CD8-positive, alpha-beta memory T cell (primary cell): ENCODE data around the gene DDR1. TPM values are rescaled to one million over a fixed set of nuclear protein-coding genes. Genes with fewer than 3 reads are reported as not detected.
A peak's percentile ranks its signal among the peaks of the same experiment; 100 is the strongest.

Experiments
- CTCF ChIA-PET: fragments of 350-600 bp; sonication (Branson Sonifier 250); formaldehyde crosslinking; loops from one replicate; lab custom pipeline; 2021; ENCODE audit warnings: antibody characterized with exemption; lab: Charles Lee
- POLR2A ChIA-PET: fragments of 350-600 bp; sonication (Branson Sonifier 250); formaldehyde crosslinking; loops from one replicate; lab custom pipeline; 2021; ENCODE audit warnings: antibody characterized with exemption; lab: Charles Lee
- DNase-seq, 5 donors: peaks; one replicate each; pipeline versions ENCODE4 v3.0.0 to v3.0.0-alpha.2; 2020 to 2022; ENCODE audit warnings: mixed read lengths in 1 of 5
- H3K27ac ChIP-seq: one replicate; pipeline ENCODE4 v1.7.0; 2013; ENCODE audit warnings: low read depth, mild to moderate bottlenecking, low read length, moderate library complexity
- H3K27me3 ChIP-seq: 2 replicates; pipeline ENCODE4 v1.7.0; 2013; ENCODE audit warnings: low read length, mild to moderate bottlenecking; ENCODE audit not compliant: insufficient read depth, poor library complexity, severe bottlenecking
- H3K36me3 ChIP-seq: 2 replicates; pipeline ENCODE4 v1.7.0; 2013; ENCODE audit warnings: mild to moderate bottlenecking, low read length, moderate library complexity; ENCODE audit not compliant: insufficient read depth
- H3K4me1 ChIP-seq: 2 replicates; pipeline ENCODE4 v1.7.0; 2013; ENCODE audit warnings: mild to moderate bottlenecking, low read length, moderate library complexity; ENCODE audit not compliant: insufficient read depth
- H3K4me3 ChIP-seq: 2 replicates; pipeline ENCODE4 v1.7.0; 2013; ENCODE audit warnings: mild to moderate bottlenecking, low read length
- H3K9me3 ChIP-seq: 2 replicates; pipeline ENCODE4 v1.7.0; 2013; ENCODE audit warnings: mild to moderate bottlenecking, low read length
- H3K27ac Mint-ChIP-seq, 8 donors: one replicate each; pipeline ENCODE4 v1.8.0; 2020 to 2021; ENCODE audit warnings: mixed read lengths in 8 of 8, mild to moderate bottlenecking in 6 of 8, inconsistent platforms in 3 of 8, moderate library complexity in 3 of 8
- H3K27me3 Mint-ChIP-seq, 2 donors: one replicate each; pipeline ENCODE4 v1.8.0; 2020 to 2021; ENCODE audit warnings: mixed read lengths in 2 of 2, mild to moderate bottlenecking in 1 of 2, moderate library complexity in 1 of 2
- H3K36me3 Mint-ChIP-seq, 3 donors: one replicate each; pipeline ENCODE4 v1.8.0; 2020 to 2021; ENCODE audit warnings: mixed read lengths in 3 of 3, inconsistent platforms in 1 of 3, mild to moderate bottlenecking in 1 of 3
- H3K4me1 Mint-ChIP-seq, 3 donors: one replicate each; pipeline ENCODE4 v1.8.0; 2020 to 2021; ENCODE audit warnings: mixed read lengths in 3 of 3, inconsistent platforms in 1 of 3, mild to moderate bottlenecking in 1 of 3
- H3K4me3 Mint-ChIP-seq, 7 donors: one replicate each; pipeline ENCODE4 v1.8.0; 2020 to 2021; ENCODE audit warnings: mixed read lengths in 7 of 7, mild to moderate bottlenecking in 6 of 7, moderate library complexity in 4 of 7, inconsistent platforms in 2 of 7
- H3K9me3 Mint-ChIP-seq, 5 donors: one replicate each; pipeline ENCODE4 v1.8.0; 2020 to 2022; ENCODE audit warnings: mixed read lengths in 5 of 5, mild to moderate bottlenecking in 3 of 5, moderate library complexity in 2 of 5, inconsistent platforms in 1 of 5
- polyA plus RNA-seq: library from polyadenylated mRNA; unstranded; fragments of 300-500 nt; fragmentation: Illumina TruSeq; gene quantifications from one replicate; pipeline ENCODE4 v1.2.3, GENCODE V29; 2021
- total RNA-seq, 2 experiments: library from RNA; stranded (reverse); gene quantifications; one replicate each; pipeline ENCODE4 v1.2.3, GENCODE V29; 2021

Gene DDR1
- total and polyA plus RNA-seq, 3 experiments from 2014 or later = 1.2 to 10.5 (median 10.1) TPM

- Histone ChIP-seq H3K9me3 (no peaks in the 10 kb centered on the region), H3K4me1 (peaks cover 22% of the 10 kb centered on the region), H3K27ac (no peak overlapping the region), H3K4me3 (peak overlapping the region; percentile 94), H3K36me3 (peaks cover 22% of the 10 kb centered on the region), H3K27me3 (no peaks in the 10 kb centered on the region)
- Mint-ChIP-seq H3K4me1 (peaks cover 43 to 60% (median 54%) of the 10 kb centered on the region in 3 donors), H3K27me3 (peaks cover 0 to 3% of the 10 kb centered on the region in 2 donors), H3K36me3 (peaks cover 4 to 65% (median 4%) of the 10 kb centered on the region in 3 donors), H3K4me3 (peak overlapping the region; percentile 82 to 97 (median 93)), H3K9me3 (no peaks in the 10 kb centered on the region), H3K27ac (peak overlapping the region in 7 of 8 donors; percentile 43 to 90 (median 74))
- ChIA-PET CTCF (interaction anchor here (0.7 to 2.2 kb wide), 8 partner anchors 42 to 454 kb away, joined by 3 to 9 read pairs (median 4); no protein-coding TSS in a partner anchor), POLR2A (interaction anchor here (2.1 kb wide), 1 partner anchor 43 kb away, joined by 12 read pairs; no protein-coding TSS in a partner anchor)
- DNase-seq = no peak
Measured at GRCh38 chr6:30912746-30913520, 28.6 kb downstream of the DDR1 start.

GRCh38 chr6:30913721-30914075 is 29.4 kb downstream of the DDR1 start:
- peak overlapping the region; percentile 82 to 97 (median 93) for H3K4me3 Mint-ChIP-seq
- DNase-seq = no peak
- Histone ChIP-seq H3K4me1 (peaks cover 17% of the 10 kb centered on the region), H3K4me3 (peak overlapping the region; percentile 94), H3K27ac (no peak overlapping the region), H3K9me3 (no peaks in the 10 kb centered on the region), H3K27me3 (no peaks in the 10 kb centered on the region), H3K36me3 (peaks cover 26% of the 10 kb centered on the region)
- peak overlapping the region in 7 of 8 donors; percentile 68 to 90 (median 82) for H3K27ac Mint-ChIP-seq
- H3K9me3 Mint-ChIP-seq = no peaks in the 10 kb centered on the region
- ChIA-PET CTCF (interaction anchor here (0.7 to 2.2 kb wide), 9 partner anchors 9 to 453 kb away, joined by 3 to 9 read pairs (median 4); no protein-coding TSS in a partner anchor), POLR2A (interaction anchor here (0.8 to 2.1 kb wide), 2 partner anchors 42 to 373 kb away, joined by 5 to 12 read pairs; no protein-coding TSS in a partner anchor)
- H3K4me1 Mint-ChIP-seq = peaks cover 36 to 52% (median 51%) of the 10 kb centered on the region in 3 donors
- H3K27me3 Mint-ChIP-seq = peaks cover 0 to 3% of the 10 kb centered on the region in 2 donors
- H3K36me3 Mint-ChIP-seq = peaks cover 4 to 64% (median 4%) of the 10 kb centered on the region in 3 donors

GRCh38 chr6:30914076-30914853 is 29.9 kb downstream of the DDR1 start, which contains the start of gene VARS2:
VARS2 (plus strand) TSS chr6:30914238; CDS start chr6:30914837, 599 bp downstream.
- Mint-ChIP-seq H3K4me1 (peaks cover 31 to 49% (median 46%) of the 10 kb centered on the region in 3 donors), H3K4me3 (peak within 1 kb of the TSS; percentile 82 to 97 (median 93)), H3K27me3 (peaks cover 0 to 3% of the 10 kb centered on the region in 2 donors), H3K27ac (peak within 1 kb of the TSS; percentile 73 to 97 (median 90)), H3K9me3 (no peaks in the 10 kb centered on the region), H3K36me3 (peaks cover 4 to 66% (median 7%) of the 10 kb centered on the region in 3 donors)
- H3K9me3 ChIP-seq = no peaks in the 10 kb centered on the region
- DNase-seq = peak; percentile 77 to 90 (median 87)
- ChIA-PET CTCF (interaction anchor here (0.9 to 2.2 kb wide), 10 partner anchors 10 to 453 kb away, joined by 3 to 9 read pairs (median 4); no protein-coding TSS in a partner anchor), POLR2A (interaction anchor here (0.8 to 2.1 kb wide), 2 partner anchors 41 to 373 kb away, joined by 5 to 12 read pairs; no protein-coding TSS in a partner anchor)
- peak within 1 kb of the TSS; percentile 94 for H3K4me3 ChIP-seq
- H3K4me1 ChIP-seq = peaks cover 11% of the 10 kb centered on the region
- H3K27me3 ChIP-seq = no peaks in the 10 kb centered on the region
- peak within 1 kb of the TSS; percentile 68 for H3K27ac ChIP-seq
- peaks cover 27% of the 10 kb centered on the region for H3K36me3 ChIP-seq

DNA sequence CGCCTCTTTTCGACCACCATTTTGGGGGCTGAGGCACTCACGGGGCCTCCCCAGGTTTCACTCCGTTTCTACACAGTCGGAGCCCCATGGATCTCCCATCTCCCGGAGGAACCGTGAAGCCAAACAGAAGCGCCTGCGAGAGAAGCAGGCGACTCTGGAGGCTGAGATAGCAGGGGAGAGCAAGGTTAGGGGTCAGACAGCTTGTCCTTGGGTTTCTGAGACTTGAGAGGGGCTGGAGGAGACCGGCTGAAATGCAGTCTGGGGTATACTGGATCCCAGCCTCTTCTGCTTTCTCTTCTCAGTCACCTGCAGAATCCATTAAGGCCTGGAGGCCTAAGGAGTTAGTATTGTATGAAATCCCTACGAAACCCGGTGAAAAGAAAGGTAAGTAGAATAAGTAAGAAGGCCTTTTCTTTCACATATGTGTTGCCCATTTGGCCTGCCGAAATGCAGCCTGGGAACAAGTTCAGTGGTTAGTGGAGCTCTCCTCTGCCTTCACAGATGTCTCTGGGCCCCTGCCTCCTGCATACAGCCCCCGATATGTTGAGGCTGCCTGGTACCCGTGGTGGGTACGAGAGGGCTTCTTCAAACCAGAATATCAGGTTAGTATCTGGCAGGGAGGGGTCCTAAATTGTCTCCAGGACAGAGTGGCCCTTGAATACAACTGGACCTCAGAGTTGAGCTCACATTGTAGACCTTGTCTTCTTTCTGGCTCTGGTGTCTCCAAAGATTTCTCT is 30.7 kb downstream of the DDR1 start:
- peaks cover 0 to 3% of the 10 kb centered on the region in 2 donors for H3K27me3 Mint-ChIP-seq
- H3K4me1 ChIP-seq = peaks cover 11% of the 10 kb centered on the region
- H3K36me3 ChIP-seq = peaks cover 27% of the 10 kb centered on the region
- peak in 1 of 5 donors; percentile 9 for DNase-seq
- peaks cover 31 to 49% (median 45%) of the 10 kb centered on the region in 3 donors for H3K4me1 Mint-ChIP-seq
- peak overlapping the region; percentile 68 for H3K27ac ChIP-seq
- peak overlapping the region; percentile 61 to 97 (median 90) for H3K27ac Mint-ChIP-seq
- H3K4me3 Mint-ChIP-seq = peak overlapping the region; percentile 82 to 97 (median 93)
- peak overlapping the region; percentile 94 for H3K4me3 ChIP-seq
- no peaks in the 10 kb centered on the region for H3K9me3 Mint-ChIP-seq
- peaks cover 4 to 72% (median 12%) of the 10 kb centered on the region in 3 donors for H3K36me3 Mint-ChIP-seq
- no peaks in the 10 kb centered on the region for H3K27me3 ChIP-seq
- CTCF ChIA-PET = interaction anchor here (1.0 to 2.2 kb wide), 8 partner anchors 9 to 236 kb away, joined by 3 to 9 read pairs (median 5); no protein-coding TSS in a partner anchor
- H3K9me3 ChIP-seq = no peaks in the 10 kb centered on the region
- POLR2A ChIA-PET = interaction anchor here (2.1 kb wide), 1 partner anchor 41 kb away, joined by 12 read pairs; no protein-coding TSS in a partner anchor

GRCh38 chr6:30915591-30915946 is 31.2 kb downstream of the DDR1 start:
- Histone ChIP-seq H3K27me3 (no peaks in the 10 kb centered on the region), H3K4me3 (no peak overlapping the region), H3K4me1 (peaks cover 11% of the 10 kb centered on the region), H3K9me3 (no peaks in the 10 kb centered on the region), H3K36me3 (peaks cover 30% of the 10 kb centered on the region), H3K27ac (peak overlapping the region; percentile 68)
- DNase-seq = peak in 2 of 5 donors; percentile 11 to 12
- Mint-ChIP-seq H3K36me3 (peaks cover 4 to 74% (median 12%) of the 10 kb centered on the region in 3 donors), H3K27me3 (peaks cover 0 to 3% of the 10 kb centered on the region in 2 donors), H3K4me1 (peaks cover 31 to 49% (median 45%) of the 10 kb centered on the region in 3 donors), H3K4me3 (peak overlapping the region; percentile 82 to 97 (median 93)), H3K9me3 (no peaks in the 10 kb centered on the region), H3K27ac (peak overlapping the region in 7 of 8 donors; percentile 21 to 95 (median 61))
- POLR2A ChIA-PET = no interaction called here
- CTCF ChIA-PET = interaction anchor here (1.3 to 1.7 kb wide), 4 partner anchors 10 to 172 kb away, joined by 3 to 9 read pairs (median 6); no protein-coding TSS in a partner anchor

GRCh38 chr6:30917041-30917440 is 32.7 kb downstream of the DDR1 start:
- H3K36me3 Mint-ChIP-seq = peaks cover 0 to 73% (median 8%) of the 10 kb centered on the region in 3 donors
- CTCF ChIA-PET = interaction anchor here (1.6 kb wide), 1 partner anchor 9 kb away, joined by 5 read pairs; no protein-coding TSS in a partner anchor
- peaks cover 21% of the 10 kb centered on the region for H3K36me3 ChIP-seq

More at GRCh38 chr6:30917041-30917440, 32.7 kb downstream of the DDR1 start:
- DNase-seq = no peak
- POLR2A ChIA-PET = interaction anchor here (0.7 kb wide), 1 partner anchor 33 kb away, joined by 5 read pairs; the partner anchor contains the start of gene DDR1
- Histone ChIP-seq H3K4me1 (peaks cover 11% of the 10 kb centered on the region), H3K9me3 (no peaks in the 10 kb centered on the region), H3K27me3 (no peaks in the 10 kb centered on the region), H3K4me3 (no peak overlapping the region), H3K27ac (no peak overlapping the region)
- Mint-ChIP-seq H3K9me3 (no peaks in the 10 kb centered on the region), H3K4me3 (peak overlapping the region in 1 of 7 donors; percentile 84), H3K4me1 (peaks cover 29 to 49% (median 45%) of the 10 kb centered on the region in 3 donors), H3K27me3 (peaks cover 0 to 3% of the 10 kb centered on the region in 2 donors), H3K27ac (peak overlapping the region in 1 of 8 donors; percentile 2)
